HG02973 (cell line): ENCODE results near the gene ALK.
"Not testable (repeated sequence)": the region's sequence is repeated elsewhere in the genome, so short reads cannot be mapped to it uniquely, and the experiment has no call there.

Experiments
- ATAC-seq: cut with Tn5 transposase; IDR thresholded peaks from one replicate; pipeline ENCODE4 v1.9.1; 2021; ENCODE audit warnings: moderate library complexity; ENCODE audit not compliant: unreplicated experiment

The ALK gene

GRCh38 chr2:29761278-29761677 is 160.1 kb downstream of the ALK start:
- ATAC-seq = no peak

- ATAC-seq = no peak
Measured at GRCh38 chr2:29760008-29760407, 161.4 kb downstream of the ALK start.

GRCh38 chr2:29759360-29759759 is 162.0 kb downstream of the ALK start:
- no peak for ATAC-seq

- no peak for ATAC-seq
Measured at GRCh38 chr2:29755829-29756228, 165.6 kb downstream of the ALK start.

DNA sequence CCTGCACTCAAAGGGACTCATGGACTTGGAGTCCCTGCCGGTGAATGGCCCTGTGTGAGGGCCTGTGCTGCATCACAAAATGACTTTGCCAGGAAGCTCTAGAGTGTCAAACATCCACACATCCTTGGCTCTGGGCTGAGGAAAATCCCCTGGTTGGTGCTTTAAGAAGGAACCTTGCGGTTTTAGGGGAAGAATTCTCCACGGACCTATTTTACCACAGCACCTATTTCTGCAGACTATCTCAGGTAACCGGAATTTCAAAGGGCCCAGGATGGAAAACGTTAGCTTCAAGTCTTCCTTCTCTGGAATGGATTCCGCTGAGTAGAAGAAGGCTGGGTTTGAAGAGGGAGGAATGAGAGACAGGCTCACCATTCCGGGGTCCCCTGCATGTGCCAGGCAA is 166.2 kb downstream of the ALK start:
- ATAC-seq = no peak

DNA sequence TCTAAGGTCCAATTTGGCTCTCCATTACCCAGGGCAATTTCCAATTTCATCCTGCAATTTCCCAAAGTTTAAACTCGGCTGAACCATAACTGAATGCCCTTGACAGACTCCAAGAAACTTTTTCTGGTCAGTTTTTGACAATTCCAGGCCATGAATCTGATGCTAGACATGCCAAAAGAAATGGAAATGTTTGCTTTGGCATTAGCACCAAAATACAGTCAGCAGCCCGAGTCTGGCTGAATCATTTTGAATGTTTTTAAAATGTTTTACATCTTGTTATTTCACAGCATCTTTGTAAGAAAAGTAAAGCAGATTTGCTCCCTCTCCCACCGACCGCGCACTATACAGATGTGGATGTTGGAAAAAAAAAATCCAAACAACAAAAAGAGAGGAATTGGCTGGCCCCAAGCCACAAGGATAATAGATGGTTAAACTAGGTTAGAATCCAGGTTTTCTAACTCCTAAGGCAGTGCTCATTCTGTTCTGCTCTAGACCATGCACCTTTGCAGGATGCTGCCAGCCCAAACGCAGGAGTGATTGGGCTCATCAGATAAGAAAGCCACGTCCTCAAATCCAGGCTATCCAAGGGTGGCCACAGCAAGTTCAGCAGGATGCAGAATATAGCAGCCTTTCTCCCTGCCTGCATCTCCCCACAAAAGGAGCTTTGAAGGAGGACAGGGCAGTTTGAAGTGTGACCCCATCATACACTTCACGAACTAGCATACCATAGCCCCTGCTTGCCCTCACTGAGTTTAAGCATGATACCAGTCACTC is 167.5 kb downstream of the ALK start:
- ATAC-seq = no peak

- peak; percentile 44 for ATAC-seq
Measured at GRCh38 chr2:29751390-29751789, 170.0 kb downstream of the ALK start.

- not testable (repeated sequence) for ATAC-seq
Measured at GRCh38 chr2:29750463-29750862, 170.9 kb downstream of the ALK start.

DNA sequence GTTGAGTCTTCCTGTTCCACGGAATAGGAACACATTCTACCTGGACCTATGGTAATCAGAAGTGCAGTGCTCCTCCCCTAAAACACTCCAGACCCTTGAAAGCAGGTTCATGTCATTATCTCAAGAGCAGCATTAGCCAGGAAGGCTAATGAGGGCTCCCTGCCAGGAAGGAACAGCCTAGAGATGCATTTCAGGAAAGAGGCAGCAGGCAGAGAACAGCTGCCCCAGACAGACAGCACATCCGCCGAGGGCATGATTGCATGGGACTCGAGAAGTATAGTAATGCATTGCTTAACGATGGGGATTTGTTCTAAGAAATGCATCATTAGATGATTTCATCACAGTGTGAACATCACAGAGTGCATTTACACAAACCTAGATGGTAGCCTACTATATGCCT is 171.5 kb downstream of the ALK start:
- ATAC-seq = no peak

- no peak for ATAC-seq
Measured at GRCh38 chr2:29749041-29749440, 172.3 kb downstream of the ALK start.

- no peak for ATAC-seq
Measured at GRCh38 chr2:29747786-29748470, 173.5 kb downstream of the ALK start.

GRCh38 chr2:29744976-29745375 is 176.4 kb downstream of the ALK start:
- ATAC-seq = peak; percentile 47

DNA sequence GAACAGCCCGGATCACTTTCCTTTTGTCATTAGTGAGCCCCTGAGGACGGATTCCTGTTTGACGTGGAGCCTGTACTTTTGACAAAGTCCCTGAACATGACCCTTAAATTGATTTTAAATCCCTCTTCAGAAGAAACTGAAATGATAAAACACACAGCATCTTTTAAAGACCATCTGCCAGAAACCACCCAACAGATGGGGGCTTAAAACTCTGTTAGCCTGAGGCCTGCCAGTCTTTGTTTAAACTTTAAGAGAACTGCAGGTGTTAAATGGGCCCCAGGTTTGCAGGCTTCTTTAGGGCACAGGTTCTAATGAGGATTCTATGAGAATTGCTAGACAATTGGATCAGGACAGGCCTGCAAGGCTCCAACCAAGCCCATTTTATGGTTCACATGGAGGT is 177.9 kb downstream of the ALK start:
- ATAC-seq = no peak

DNA sequence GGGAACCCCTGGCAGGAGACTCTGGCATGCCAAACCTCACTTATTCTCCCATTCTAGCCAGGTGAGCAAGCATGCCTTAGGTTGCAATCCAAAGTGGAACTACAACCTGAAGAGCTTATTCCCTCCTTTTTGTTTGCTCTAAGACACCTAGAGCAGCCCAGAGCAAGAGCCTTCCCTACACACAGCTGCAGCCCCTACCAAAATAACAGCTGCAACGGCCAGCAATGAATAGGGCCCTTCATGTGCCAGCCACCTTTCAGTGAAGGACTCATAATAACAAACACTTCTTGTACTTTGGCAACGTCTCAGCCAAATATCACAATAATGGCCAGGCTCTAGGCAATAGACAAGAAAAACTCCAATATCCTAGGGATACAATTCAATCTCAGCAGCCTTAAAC is 178.7 kb downstream of the ALK start:
- no peak for ATAC-seq

DNA sequence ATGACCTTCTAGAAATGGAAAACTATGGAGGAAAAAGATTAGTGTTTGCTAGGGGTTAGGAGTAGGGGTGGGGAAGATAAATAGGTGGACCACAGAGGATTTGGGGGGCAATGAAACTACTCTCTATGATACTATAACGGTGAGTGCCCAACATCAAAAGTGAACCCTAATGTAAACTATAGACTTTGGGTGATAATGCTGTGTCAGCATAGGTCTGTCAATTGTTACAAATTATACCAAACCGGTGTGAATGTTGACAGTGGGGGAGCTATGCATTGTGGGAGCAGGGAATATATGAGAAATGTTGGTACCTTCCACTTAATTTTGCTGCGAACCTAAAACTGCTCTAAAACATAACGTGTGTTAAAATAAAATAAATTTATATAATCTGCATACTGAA is 180.3 kb downstream of the ALK start:
- no peak for ATAC-seq

- ATAC-seq = no peak
Measured at GRCh38 chr2:29733965-29734364, 187.4 kb downstream of the ALK start.

DNA sequence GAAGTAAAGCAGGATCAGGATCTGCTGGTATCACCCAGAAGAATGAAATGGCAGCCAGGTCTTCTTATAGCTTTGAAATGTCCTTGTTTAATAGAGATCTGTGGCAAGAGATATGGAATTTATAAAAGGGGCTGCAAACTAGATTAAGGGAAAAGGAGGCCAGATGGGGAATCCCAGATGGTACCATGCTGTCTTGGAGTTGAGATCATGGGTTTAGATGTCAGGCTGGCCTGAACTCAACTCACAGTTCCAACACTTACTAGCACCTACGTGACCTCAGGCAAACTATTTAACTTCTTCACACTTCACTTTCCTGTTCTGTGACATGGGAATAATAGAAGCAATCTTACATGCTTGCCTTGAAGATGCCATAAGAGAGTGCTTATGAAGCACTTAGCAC is 188.2 kb downstream of the ALK start:
- ATAC-seq = no peak

DNA sequence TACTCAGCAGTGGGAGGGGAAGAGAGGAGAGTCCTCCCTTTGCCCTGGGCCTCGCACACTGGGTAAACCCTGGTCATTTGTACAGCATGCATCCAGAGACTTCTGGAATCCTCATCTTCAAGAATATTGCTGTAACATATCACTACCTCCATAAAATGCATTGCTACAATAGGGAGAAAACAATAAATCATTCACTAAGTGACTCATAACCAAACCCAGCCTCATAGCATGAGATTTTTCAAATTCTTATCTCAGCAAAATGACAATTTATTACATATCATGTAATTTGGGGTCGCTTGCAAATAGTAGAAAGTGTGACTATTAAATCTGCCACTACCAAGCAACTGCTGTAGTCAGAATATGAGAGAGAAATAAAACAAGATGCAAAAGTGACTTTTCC is 189.4 kb downstream of the ALK start:
- ATAC-seq = no peak

DNA sequence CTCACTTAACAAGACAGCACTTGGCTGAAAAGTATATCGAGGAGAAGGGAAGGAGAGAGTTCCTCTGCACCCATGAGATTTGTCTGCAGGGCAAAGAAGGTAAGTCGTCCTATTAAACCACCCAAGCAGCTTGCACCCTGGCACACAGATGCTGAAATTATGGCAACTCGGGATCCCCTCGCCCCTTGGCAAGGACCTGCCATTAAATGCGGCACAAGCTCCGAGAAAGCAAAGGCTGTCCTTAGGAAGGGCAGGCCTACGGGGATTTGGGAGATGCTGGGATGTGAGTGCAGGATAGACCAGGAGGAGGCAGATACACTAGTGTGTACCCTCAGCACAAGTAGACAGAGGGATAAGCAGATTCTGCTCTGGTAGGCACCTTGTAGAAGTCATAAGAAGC is 191.5 kb downstream of the ALK start:
- no peak for ATAC-seq

DNA sequence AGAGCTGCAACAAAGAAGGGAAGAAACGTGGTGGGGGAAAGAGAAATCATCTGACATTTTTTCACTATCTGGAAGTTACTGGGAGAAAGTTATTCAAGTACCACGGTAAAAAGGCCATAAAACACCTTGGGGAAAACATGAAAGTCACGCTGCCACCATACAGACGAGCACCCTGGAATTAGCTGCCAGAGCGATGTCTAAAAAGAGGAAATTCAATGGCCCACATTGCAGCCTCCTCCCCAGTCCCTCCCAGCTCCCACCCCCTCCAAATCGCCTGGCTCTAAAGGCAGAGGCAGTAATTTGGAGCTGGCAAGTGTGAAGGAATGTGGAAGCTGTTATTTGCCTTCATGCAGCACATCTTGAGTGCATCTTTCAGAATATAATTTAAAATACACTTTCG is 192.0 kb downstream of the ALK start:
- no peak for ATAC-seq

- no peak for ATAC-seq
Measured at GRCh38 chr2:29726976-29727375, 194.4 kb downstream of the ALK start.

DNA sequence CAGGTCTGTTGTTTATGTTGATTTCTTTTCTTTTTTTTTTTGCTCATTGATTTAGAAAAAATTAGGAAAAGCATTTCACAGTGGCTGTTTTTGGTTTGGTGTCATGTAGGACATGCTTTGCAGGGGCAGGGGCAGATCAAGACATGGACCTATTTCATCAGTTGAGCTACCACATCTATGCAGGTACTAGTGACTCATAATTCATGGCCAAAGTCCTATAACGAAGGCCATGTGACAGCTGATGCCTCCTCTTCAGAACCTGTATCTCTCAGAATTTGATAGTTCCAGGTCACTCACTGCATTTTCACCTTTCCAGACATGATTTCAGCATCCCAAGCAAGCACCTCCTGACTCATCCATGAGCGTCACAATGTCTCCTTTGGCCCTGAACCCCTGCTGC is 195.8 kb downstream of the ALK start:
- no peak for ATAC-seq

DNA sequence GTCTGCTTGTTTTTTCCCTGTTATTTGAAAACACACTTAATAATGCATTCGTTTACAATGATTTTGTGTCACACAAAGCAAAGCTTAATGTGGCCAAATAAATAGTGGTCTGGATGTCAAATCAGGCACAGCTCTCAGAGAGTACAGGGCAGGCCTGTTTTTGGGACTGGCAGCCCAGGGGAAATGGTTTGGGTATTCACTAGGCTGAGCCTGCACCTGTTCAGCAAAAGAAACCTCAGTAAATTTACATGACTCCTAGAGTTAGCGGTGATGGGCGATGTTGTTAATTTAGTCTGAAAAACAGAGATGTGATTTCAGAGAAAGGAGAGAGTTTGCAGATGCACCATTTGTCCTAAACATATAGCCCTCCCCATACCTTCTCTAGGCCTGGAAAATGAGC is 197.1 kb downstream of the ALK start:
- no peak for ATAC-seq
